ENCODE results near the gene VPS37B.
"Not testable (repeated sequence)": the region's sequence is repeated elsewhere in the genome, so short reads cannot be mapped to it uniquely, and the experiment has no call there.

VPS37B gene

DNA sequence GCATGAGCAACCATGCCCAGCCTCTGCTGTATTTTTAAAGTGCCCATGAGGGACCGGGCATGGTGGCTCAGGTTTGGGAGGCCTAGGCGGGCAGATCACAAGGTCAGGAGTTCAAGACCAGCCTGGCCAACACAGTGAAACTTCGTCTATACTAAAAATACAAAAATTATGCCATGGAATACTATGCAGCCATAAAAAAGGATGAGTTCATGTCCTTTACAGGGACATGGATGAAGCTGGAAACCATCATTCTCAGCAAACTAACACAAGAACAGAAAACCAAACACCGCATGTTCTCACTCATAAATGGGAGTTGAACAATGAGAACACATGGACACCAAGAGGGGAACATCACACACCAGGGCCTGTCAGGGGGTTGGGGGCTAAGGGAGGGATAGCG, 9.3 kb upstream of the VPS37B start:
- DNase-seq (ENCODE audit: low spot score) = not testable (repeated sequence)

DNA sequence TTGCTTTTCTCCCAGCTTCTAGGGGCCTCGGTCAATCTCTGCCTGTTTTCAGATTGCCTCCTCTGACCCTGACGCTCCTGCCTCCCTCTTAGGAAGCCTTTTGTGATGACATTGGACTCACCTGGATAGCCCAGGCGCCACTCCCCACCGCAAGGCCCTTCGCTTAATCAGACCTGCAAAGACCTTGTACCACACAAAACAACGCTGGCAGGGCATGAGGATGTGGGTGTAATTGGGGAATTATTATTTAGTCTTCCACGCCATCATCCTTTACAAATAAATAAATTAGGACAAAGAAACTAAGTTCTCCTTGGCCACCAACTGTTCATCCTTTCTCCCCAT, 7.7 kb upstream of the VPS37B start:
- no peak for DNase-seq (ENCODE audit: low spot score)

GRCh38 chr12:122902854-122903692, 7.1 kb upstream of the VPS37B start:
- DNase-seq (ENCODE audit: low spot score) = no peak

DNA sequence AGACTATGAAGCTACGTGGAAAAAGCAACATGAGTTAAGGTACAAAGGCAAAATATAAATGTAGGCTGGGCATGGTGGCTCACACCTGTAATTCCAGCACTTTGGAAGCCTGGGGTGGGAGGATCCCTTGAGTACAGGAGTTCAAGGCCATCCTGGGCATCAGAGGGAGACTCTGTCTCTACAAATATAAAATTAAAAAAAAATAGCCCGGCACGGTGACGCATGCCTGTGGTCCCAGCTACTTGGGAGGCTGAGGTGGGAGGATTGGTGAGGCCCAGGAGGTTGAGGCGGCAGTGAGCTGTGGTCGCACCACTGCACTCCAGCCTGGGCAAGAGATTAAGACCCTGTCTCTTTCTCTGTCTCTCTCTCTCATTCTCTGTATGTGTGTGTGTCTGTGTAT, 4.0 kb upstream of the VPS37B start:
- no peak for DNase-seq (ENCODE audit: low spot score)

DNA sequence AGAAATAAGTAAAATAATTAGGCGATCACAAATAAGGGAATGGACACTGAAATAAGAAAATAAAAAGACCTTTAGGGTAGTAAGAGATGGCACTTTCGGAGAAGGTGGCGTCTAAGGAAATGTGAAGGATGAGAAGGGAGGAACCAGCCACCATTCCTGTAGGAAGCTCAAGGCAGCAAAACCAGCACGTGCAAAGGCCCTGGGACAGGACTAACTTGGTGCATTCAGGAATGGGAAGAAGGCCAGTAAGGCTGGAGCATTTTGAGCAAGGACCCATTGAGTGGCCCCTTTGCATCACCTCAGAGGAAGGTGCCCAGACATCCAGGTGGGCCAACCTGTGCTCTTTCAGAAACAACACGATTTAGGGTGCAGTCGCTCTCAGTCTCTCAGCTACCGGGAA, 738 bp upstream of the VPS37B start:
- no peak for DNase-seq (ENCODE audit: low spot score)

GRCh38 chr12:122895320-122895703, 612 bp downstream of the VPS37B start:
- no peak for DNase-seq (ENCODE audit: low spot score)

DNA sequence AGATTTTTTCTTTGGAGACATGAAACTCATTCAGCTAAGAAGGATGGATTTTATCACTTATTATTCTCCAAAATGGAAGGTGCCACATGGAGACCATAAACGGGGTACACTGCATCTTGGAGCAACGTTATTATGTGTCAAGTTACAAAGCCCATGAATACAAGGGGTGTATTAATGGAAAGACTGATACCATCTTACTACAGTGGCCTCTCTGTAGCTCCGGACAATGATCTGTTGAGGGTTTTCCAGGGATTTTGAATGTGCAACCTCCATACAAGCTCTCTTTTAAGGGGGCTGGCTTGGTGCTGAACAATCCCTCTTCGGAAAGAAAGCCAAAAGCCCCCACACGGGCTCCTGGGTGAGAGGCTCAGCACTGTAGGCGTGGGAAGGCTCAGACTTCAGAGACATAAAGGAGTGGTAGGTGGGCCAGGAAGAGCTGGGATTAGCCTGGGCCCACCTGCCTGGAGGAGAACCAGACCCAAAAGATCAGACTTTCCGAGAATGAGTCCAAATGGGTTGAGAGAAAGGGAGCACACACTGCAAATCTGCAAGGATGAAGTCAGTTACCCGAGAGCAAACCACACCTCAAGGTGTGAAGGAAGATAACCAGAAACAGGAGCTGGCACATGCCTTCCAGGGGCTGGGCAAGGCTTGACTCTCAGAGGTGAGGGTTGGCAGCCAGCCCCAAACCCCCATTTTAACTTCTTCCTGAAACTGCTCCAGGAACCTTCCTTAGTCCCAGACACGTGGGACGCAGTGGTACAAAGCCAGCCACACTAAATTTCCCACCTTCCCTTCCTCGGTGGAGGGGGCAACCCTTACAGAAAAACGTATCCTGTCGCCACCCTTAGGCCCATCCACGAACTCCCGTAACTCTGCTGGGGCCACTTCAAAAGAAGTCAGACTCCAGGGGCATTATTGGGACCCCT, 1.5 kb downstream of the VPS37B start:
- no peak for DNase-seq (ENCODE audit: low spot score)

DNA sequence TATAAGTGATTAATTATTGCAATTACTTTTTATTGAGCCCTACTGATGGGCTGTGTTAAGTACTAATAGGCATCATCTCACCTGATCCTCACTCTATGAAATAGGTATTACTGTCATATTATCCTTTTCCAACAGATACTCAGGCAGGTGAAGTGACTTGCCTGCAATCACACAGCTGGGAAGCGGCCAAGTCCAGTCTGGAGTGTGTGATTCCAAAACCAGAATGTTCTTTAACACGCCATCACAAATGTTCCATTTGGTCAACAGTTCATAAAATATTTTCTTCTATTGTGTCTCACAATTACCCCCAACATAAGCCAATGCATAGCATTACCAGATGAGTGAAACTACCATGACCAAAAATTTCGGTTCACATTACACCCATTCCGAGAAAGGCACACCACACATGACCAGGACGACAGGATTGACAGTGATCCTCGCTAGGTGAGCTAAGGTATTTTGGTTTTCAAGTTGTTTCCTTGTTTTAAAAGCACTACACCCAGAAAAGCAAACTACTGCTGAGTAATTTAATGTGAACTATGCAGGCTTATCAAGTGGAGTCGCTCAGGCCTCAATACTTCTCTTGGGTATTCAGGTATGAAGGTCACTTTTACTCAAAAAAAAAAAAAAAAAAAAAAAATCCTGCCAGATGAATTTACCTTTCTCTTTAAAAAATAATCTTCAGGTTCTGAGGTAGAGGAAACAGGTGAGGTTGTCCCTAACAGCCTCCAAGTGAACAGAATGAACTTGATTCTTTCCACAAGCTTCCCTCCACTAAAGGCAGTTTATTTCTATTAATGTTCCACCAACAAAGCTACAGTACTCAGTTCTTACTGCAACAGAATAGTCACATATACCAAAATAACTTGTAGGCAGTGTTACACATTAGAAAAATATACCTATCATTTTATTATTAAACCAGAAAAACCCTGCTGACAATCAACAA, 2.4 kb downstream of the VPS37B start:
- DNase-seq (ENCODE audit: low spot score) = no peak

DNA sequence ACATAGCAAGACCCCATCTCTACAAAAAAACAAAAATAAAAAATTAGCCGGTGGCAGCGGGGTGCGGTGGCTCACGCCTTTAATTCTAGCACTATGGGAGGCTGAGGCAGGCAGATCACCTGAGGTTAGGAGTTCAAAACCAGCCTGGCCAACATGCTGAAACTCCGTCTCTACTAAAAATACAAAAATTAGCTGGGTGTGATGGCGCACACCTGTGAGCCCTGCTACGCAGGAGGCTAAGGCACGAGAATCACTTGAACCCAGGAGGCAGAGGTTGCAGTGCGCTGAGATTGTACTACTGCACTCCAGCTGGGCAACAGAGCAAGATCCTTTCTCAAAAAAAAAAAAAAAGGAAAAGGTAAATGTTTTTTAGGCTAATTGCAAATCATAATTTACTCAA, 3.2 kb downstream of the VPS37B start:
- not testable (repeated sequence) for DNase-seq (ENCODE audit: low spot score)

DNA sequence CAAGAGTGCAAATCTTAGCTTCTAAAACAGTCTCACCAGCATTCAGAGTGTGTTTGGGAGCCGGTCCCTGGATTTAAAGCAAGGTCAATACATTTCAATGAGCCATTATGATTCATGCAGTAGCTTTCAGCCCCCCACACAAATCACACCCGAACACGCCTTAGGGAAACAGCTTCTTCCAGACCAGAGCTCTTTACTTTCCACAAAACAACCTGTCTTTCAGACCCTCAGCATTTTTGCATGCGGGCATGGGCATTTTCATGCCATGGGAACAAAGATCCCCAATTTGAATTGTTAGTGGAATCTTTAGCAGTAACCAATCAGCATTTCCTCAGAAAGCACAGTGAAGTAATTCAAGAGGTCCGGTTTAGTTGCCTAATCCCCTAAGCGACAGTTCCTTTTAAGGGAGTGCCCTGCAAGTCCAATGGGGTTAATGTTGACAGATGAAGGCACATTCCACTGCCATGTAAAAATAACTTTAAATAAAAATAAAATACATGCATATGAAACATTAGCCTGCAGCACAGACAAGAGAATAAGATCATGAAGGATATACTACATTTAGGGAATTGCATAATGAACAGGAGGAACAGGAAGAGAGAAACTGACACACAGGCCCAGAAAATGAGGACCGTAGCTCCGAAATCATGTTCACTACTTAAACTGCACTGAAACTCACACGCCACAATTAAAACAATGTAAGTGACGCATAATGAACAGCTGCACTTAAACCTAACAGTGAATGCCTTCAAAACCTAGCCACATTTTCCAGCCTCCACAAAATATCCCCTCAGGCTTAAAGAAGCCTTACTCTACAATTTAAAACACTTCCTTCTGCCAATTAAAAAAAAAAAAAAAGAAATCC, 4.0 kb downstream of the VPS37B start:
- DNase-seq (ENCODE audit: low spot score) = no peak

DNA sequence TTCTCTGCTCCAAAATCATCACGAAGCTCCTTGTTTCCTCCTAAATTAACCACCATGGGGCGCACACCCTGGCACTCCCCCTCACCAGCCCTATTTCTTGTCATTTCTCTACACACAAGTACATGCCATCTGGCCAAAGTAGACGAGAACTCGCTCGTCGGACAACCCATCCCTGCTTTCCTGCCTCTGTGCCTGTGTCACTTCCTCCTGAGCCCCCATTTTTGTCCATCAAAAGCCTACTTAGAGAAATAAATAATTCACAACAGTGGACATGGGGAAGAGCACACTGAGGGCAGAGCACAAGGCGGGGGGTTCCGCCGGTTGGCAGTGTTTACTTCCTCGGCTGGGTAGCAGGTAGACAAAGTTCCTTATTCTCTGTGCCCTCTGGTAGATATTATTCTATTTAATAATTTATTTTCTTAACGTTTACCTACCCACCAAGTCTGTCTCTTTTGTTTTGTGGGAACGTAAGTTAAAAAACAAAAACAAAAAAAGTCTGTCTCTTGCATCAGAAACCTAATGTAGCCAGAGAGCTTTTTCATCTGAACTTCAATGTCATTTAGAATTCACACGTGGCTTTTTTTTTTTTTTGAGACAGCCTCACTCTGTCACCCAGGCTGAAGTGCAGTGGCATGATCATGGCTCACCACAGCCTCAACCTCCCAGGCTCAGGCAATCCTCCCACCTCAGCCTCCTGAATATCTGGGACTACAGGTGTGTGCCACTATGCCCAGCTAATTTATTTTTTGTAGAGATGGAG, 6.0 kb downstream of the VPS37B start:
- DNase-seq (ENCODE audit: low spot score) = no peak

- no peak for DNase-seq (ENCODE audit: low spot score)
Measured at GRCh38 chr12:122888232-122888752, 7.6 kb downstream of the VPS37B start.

DNA sequence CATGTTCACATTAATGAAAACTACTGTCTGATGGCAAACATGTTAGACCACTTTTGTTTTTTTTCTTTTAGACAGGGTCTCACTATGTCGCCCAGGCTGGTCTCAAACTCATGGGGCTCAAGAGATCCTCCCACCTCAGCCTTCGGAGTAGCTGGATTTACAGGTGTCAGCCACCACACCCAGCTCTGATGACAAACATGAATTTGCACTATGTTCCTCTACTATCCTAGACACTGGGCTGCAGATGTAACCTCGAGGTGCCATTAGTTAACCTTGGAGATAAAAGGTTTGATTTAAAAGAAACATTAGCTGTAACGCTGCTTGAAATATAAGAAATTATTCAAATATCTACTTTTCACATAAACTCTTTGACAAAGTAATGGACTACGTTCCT, 8.1 kb downstream of the VPS37B start:
- no peak for DNase-seq (ENCODE audit: low spot score)

DNA sequence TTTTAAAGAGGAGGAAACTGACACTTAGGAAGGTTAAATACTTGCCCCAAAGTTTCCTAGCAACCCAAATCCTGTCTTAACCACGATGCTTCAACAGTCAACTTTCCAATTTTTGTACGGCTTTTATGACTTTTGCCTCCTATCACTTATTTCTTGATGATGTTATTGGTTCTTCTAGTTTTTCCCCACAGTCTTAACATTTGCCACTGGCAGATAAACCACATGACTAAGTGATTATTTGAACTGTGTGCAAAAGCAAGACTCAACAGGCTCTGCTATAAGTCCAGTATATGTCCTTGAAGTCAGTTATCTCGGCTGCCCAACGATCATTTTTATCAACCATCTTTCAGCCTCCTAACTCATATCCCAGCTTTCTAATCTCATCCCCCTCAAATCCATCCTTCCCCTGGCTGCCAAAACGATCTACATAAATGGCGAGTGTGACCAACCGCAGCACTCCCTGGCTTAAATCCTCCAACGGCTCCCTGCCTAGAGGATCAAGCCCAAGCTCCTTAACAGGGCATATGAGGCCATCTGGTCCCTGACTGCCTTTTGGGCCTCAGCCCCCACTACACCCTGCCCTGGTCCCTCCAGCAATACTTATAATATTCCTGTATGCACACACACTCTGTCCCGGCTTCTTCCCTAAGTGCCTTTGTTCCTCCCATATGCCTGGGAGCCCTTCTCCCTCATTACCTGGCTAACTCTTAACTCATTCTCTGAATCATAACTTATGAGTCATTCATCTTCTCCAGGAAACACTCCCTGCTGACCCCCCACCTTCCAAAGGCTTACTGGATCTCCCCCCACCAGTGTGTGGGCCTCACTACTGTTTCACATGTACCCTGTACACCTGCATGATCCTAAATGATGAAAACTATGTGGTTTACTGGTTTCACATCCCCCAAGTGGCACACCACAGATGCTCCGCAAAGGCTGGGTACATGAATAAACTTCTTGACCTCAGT, 8.8 kb downstream of the VPS37B start:
- DNase-seq (ENCODE audit: low spot score) = no peak

DNA sequence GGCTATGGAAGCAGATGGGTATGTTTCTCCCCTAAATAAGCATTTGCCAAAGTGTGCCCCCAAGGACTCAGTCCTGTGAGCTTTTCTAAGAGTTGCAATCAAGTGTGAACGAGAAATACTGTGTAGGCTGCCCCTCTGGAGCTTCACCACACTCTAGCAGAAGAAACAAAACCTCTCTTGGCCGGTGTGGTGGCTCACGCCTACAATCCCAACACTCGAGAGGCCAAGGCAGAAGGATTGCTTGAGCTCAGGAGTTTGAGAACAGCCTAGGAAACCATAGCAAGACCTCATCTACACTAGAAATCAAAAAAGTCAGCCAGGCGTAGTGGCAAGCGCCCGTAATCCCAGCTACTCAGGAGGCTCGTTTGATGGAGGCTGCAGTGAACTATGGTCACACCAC, 9.8 kb downstream of the VPS37B start:
- no peak for DNase-seq (ENCODE audit: low spot score)

DNA sequence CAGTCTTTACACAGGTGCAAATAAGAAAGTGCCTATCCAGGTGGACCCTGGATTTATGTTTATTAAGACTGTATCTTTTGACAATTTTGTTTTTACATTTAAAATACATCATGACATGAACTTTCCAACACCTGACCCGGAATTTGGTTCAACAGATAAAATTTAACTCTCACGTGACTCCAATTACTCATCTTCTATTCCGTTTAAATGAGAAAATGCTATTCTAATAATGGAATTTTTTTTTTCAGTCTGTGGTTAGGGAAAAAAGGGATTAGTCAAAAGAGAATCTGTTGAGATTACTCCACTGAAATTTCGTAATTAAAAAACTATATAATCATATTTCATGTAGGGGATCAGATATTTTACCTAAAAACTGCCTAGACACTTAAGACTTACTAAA, 11.1 kb downstream of the VPS37B start:
- DNase-seq (ENCODE audit: low spot score) = no peak

- DNase-seq (ENCODE audit: low spot score) = no peak
Measured at GRCh38 chr12:122884091-122884826, 11.7 kb downstream of the VPS37B start.

DNA sequence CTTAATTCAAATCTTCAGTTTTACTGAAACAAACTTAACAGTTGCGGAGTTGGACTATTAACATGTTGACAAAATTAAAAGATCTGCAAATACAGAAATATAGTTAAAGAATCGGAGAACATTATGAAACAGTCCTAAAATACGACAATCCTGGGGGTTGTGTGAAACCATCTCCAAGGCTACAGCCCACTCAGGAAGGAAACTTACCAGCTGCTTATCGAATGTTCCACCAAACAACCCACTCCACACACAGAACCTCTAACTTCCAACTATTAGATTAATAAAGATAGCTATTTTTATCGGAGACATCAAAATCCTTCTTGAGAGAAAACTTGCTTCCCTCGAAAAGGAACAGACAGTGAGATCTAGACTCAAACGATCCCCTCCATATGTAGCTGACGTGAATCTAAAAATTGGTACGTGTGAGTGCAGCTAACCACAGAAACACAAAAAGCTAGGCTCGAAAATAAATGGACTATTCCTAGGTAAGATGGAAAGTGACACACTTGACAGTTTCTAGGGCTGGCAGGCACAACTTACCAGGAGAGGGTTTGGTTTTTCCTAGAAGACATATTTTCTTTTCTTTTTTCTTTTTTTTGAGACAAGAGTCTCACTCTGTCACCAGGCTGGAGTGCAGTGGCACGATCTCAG, 12.9 kb downstream of the VPS37B start:
- no peak for DNase-seq (ENCODE audit: low spot score)

All from globus pallidus (tissue), 1 donor.